ENCODE data around the gene TDRD12. TPM values are rescaled to one million over a fixed set of nuclear protein-coding genes. Genes with fewer than 3 reads are reported as not detected.
"Not testable (repeated sequence)": the region's sequence is repeated elsewhere in the genome, so short reads cannot be mapped to it uniquely, and the experiment has no call there.

TDRD12 gene
- total RNA-seq, 4 donors from 2014 or later = 0.42 to 4.7 (median 2.4) TPM

DNA sequence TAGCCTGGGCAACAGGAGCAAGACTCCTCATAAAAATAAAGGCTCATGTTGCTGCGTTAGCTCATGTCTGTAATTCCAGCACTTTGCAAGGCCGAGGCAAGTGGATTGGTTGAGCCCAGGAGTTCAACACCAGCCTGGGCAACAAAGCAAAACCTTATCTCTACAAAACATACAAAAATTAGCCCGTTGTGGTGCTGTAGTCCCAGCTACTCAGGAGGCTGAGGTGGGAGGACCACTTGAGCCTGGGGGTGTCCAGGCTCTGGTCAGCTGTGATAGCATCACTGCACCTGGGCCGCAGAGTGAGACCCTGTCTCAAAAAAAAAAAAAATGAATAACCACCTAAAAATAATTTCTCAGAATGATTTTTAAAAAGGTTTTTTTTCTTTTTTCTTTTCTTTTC, 31.9 kb upstream of the TDRD12 start:
- TF ChIP-seq EP300 (IDR thresholded peaks at IDR 0.05) = no peak
- no peak for TF ChIP-seq POLR2A (IDR thresholded peaks at IDR 0.05)
- TF ChIP-seq, protein P1, sequence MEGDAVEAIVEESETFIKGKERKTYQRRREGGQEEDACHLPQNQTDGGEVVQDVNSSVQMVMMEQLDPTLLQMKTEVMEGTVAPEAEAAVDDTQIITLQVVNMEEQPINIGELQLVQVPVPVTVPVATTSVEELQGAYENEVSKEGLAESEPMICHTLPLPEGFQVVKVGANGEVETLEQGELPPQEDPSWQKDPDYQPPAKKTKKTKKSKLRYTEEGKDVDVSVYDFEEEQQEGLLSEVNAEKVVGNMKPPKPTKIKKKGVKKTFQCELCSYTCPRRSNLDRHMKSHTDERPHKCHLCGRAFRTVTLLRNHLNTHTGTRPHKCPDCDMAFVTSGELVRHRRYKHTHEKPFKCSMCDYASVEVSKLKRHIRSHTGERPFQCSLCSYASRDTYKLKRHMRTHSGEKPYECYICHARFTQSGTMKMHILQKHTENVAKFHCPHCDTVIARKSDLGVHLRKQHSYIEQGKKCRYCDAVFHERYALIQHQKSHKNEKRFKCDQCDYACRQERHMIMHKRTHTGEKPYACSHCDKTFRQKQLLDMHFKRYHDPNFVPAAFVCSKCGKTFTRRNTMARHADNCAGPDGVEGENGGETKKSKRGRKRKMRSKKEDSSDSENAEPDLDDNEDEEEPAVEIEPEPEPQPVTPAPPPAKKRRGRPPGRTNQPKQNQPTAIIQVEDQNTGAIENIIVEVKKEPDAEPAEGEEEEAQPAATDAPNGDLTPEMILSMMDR (IDR thresholded peaks at IDR 0.05) = no peak
- TF ChIP-seq POLR2AphosphoS5 (IDR thresholded peaks at IDR 0.05) = no peak
- DNase-seq (ENCODE audit: low spot score in 2 of 2) = no peak
- Histone ChIP-seq H3K9me3 (no peaks in the 10 kb centered on the region), H3K27ac (no peak overlapping the region), H3K4me1 (peaks cover 18% of the 10 kb centered on the region), H3K27me3 (no peaks in the 10 kb centered on the region), H3K36me3 (no peaks in the 10 kb centered on the region), H3K4me3 (no peak overlapping the region)
- 88% methylated on average over 4 of the region's 4 CpGs for WGBS

DNA sequence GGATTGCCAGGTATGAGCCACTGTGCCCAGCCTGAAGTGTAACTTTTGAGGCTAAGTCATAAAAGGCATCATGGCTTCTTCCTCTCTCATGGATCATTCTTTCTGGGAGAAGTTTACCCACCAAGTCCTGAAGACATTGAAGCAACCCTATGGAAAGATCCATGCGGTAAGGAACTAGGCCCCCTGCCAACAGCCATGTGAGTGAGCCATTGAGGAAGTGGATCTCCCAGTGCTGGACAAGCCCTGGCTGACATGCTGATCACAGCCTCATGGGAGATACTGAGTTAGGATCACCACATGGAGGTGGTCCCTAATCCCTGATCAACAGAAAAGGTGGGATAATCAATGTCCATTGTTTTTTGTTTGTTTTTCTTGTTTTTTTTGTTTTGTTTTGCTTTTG, 31.3 kb upstream of the TDRD12 start:
- Histone ChIP-seq H3K4me1 (peaks cover 24% of the 10 kb centered on the region), H3K27me3 (no peaks in the 10 kb centered on the region), H3K36me3 (no peaks in the 10 kb centered on the region), H3K4me3 (no peak overlapping the region), H3K27ac (no peak overlapping the region), H3K9me3 (no peaks in the 10 kb centered on the region)
- 60% methylated on average over 1 of the region's 1 CpG for WGBS
- TF ChIP-seq, protein P1 (IDR thresholded peaks at IDR 0.05) = no peak
- no peak for TF ChIP-seq POLR2A (IDR thresholded peaks at IDR 0.05)
- no peak for TF ChIP-seq EP300 (IDR thresholded peaks at IDR 0.05)
- TF ChIP-seq POLR2AphosphoS5 (IDR thresholded peaks at IDR 0.05) = no peak
- peak in 1 of 2 donors; percentile 70 for DNase-seq (ENCODE audit: low spot score in 2 of 2)

DNA sequence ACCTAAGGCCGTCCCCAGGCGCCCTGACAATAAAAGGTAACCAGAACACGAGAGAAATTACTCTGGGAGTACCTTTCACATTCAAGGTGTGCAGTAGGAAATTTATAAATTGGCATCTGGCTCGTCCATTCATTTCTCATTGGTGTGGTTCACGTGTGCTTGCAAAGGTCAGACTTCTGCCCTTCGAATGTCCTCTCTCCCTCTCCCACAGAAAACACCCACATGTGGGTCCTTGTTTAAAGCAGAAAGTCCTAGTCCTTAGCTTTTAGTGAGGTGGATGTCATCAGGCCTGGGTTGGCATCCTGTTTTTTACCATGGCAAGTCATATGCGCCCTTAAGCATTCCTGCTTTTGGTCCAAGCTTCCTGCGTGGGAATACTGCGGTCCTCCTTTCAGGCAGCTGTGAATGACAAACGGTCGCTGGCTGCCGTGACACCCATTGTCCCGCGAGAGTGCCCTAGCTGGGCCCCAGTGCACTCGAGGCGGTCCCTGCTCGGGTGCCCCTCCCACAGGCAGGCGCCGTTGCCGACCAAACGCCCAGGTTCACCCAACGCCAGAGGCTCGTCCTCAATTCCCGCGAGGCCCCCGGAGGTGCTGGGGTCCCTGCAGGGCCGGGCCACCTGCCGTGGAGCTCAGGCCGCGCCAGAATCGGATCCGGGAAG, 28.1 kb upstream of the TDRD12 start, which contains the start of gene NUDT19:
Gene NUDT19 (plus strand): TSS at position 531 of the 661 bp plus-strand sequence. CDS start 140 bp downstream, outside the sequence.
- Histone ChIP-seq H3K36me3 (no peaks in the 10 kb centered on the region), H3K27me3 (no peaks in the 10 kb centered on the region), H3K4me1 (peaks cover 55% of the 10 kb centered on the region), H3K9me3 (no peaks in the 10 kb centered on the region), H3K27ac (peak within 1 kb of the TSS; percentile 93), H3K4me3 (peak within 1 kb of the TSS; percentile 80)
- 18% methylated on average over 10 of the region's 32 CpGs for WGBS
- peak; percentile 89 to 91 for DNase-seq (ENCODE audit: low spot score in 2 of 2)
- TF ChIP-seq, protein P1 (IDR thresholded peaks at IDR 0.05) = no peak
- TF ChIP-seq EP300 (IDR thresholded peaks at IDR 0.05) (no peak), POLR2AphosphoS5 (IDR thresholded peaks at IDR 0.05) (peak in 2 of 3 donors; percentile 16 to 75), POLR2A (IDR thresholded peaks at IDR 0.05) (no peak)

DNA sequence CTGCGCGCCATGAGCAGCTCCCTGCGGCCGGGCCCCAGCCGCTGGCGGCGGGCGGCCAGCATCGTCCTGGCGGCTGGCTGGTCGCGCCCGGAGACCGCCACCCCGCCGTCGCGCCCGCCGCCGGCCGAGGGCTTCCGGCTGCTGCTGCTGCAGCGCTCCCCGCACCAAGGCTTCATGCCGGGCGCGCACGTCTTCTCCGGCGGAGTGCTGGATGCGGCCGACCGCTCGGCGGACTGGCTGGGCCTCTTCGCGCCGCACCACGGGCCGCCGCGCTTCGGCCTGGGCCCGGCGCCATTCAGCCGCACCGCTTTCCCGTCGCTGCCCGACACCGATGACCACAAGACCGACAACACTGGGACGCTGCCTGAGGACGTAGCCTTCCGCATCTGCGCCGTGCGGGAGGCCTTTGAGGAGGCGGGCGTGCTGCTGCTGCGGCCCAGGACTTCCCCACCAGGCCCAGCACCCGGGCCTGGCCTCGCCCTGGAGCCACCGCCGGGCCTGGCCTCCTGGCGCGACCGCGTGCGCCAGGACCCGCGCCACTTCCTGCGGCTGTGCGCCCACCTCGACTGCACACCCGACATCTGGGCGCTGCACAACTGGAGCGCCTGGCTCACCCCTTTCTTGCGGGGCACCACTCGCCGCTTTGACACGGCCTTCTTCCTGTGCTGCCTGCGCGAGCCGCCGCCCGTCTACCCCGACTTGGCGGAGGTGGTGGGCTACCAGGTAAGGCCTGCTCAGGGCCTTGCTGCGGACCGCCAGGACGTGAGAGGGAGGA, 27.4 kb upstream of the TDRD12 start:
- Histone ChIP-seq H3K27me3 (no peaks in the 10 kb centered on the region), H3K36me3 (no peaks in the 10 kb centered on the region), H3K27ac (peak overlapping the region; percentile 93), H3K4me1 (peaks cover 58% of the 10 kb centered on the region), H3K9me3 (no peaks in the 10 kb centered on the region), H3K4me3 (peak overlapping the region; percentile 80)
- peak in 1 of 2 donors; percentile 74 for DNase-seq (ENCODE audit: low spot score in 2 of 2)
- 1% methylated on average over 62 of the region's 93 CpGs for WGBS
- TF ChIP-seq, protein P1 (IDR thresholded peaks at IDR 0.05) = no peak
- TF ChIP-seq EP300 (IDR thresholded peaks at IDR 0.05) = no peak
- no peak for TF ChIP-seq POLR2A (IDR thresholded peaks at IDR 0.05)
- no peak for TF ChIP-seq POLR2AphosphoS5 (IDR thresholded peaks at IDR 0.05)

DNA sequence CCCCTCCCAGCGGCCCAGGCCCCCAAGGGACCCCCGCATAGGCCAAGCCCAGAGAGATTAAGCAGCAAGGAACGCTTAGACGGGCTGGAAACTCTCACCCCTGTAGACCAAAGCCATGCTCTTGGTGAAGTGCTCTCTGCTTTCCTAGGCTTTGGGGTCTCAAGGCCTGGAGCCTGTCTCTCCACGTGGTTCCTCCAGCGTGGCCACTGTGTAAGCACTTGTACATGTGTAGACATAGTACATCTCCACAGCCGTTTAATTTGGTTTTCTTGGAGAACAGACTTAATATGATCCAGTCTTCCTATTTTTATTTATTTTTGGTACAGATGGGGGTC, 26.9 kb upstream of the TDRD12 start:
- H3K36me3 ChIP-seq = no peaks in the 10 kb centered on the region
- H3K27me3 ChIP-seq = no peaks in the 10 kb centered on the region
- peaks cover 60% of the 10 kb centered on the region for H3K4me1 ChIP-seq
- no peak for DNase-seq (ENCODE audit: low spot score in 2 of 2)
- no peak for TF ChIP-seq POLR2A (IDR thresholded peaks at IDR 0.05)
- TF ChIP-seq, protein P1 (IDR thresholded peaks at IDR 0.05) = no peak
- H3K9me3 ChIP-seq = no peaks in the 10 kb centered on the region
- 11% methylated on average over 6 of the region's 7 CpGs for WGBS
- peak overlapping the region; percentile 80 for H3K4me3 ChIP-seq
- H3K27ac ChIP-seq = peak overlapping the region; percentile 93

DNA sequence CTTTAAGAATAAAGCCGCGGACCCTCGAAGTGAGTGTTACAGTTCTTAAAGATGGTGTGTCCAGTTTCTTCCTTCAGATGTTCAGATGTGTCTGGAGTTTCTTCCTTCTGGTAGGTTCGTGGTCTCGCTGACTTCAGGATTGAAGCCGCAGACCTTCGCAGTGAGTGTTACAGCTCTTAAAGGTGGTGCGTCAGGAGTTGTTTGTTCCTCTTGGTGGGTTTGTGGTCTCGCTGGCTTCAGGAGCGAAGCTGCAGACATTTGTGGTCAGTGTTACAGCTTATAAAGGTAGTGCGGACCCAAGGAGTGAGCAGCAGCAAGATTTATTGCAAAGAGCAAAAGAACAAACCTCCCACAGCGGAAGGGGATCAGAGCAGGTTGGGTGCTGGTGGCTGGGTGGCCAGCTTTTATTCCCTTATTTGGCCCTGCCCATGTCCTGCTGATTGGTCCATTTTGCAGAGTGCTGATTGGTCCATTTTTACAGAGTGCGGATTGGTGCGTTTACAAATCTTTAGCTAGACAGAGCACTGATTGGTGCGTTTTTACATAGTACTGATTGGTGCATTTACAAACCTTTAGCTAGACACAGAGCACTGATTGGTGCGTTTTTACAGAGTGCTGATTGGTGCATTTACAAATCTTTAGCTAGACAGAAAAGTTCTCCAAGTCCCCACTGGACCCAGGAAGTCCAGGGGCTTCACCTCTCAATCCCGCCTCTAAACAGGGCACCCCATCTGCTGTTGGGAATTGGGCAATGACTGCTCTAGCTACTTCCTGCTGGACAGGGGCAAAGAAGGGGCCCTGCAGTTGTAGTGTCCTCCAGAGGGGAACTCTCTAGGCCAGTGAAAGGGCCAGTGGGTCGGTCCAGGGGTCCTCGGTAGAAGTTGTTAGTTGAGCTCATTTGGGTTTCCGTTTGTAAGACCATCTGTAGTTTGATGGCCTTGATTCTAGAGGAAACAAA, 26.1 kb upstream of the TDRD12 start:
- DNase-seq (ENCODE audit: low spot score in 2 of 2); H3K36me3 ChIP-seq; H3K27me3 ChIP-seq; H3K9me3 ChIP-seq: not testable (repeated sequence)
- Histone ChIP-seq H3K4me1 (peaks cover 60% of the 10 kb centered on the region), H3K4me3 (peak overlapping the region; percentile 80), H3K27ac (peak overlapping the region; percentile 46)
- 89% methylated on average over 19 of the region's 20 CpGs for WGBS

DNA sequence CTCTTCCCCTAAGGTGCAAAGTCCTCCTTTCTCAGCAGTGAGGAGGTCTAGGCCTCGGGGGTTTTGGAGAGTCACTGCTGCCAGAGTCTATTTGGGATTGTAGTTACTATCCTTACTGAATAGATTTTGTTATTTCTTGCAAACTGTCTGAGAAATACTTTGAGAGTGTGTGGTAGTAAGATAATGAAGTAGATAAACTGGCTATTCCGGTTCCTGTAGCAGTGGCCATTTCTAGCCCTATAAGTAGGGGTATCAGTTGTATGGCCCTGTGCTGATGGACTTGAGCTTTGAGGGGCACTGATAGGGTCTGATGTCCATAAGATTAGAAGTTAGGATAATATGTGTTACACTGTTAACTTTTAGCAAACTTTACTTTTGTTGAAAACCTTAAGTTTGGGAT, 25.3 kb upstream of the TDRD12 start:
- peaks cover 60% of the 10 kb centered on the region for H3K4me1 ChIP-seq
- not testable (repeated sequence) for H3K27ac ChIP-seq

More for the DNA sequence above, 25.3 kb upstream of the TDRD12 start:
- H3K27me3 ChIP-seq; DNase-seq (ENCODE audit: low spot score in 2 of 2); H3K9me3 ChIP-seq; H3K36me3 ChIP-seq: not testable (repeated sequence)
- H3K4me3 ChIP-seq = peak overlapping the region; percentile 80
- WGBS = 41% methylated on average over 2 of the region's 2 CpGs
